ENCODE data around the gene MIS12. TPM values are rescaled to one million over a fixed set of nuclear protein-coding genes. Genes with fewer than 3 reads are reported as not detected.

Gene MIS12
- total and polyA plus RNA-seq, 2 of the 13 experiments (the other 11 are each of a cell fraction or from before 2014, with no cell fraction given) = 13.4 to 28.0 TPM

DNA sequence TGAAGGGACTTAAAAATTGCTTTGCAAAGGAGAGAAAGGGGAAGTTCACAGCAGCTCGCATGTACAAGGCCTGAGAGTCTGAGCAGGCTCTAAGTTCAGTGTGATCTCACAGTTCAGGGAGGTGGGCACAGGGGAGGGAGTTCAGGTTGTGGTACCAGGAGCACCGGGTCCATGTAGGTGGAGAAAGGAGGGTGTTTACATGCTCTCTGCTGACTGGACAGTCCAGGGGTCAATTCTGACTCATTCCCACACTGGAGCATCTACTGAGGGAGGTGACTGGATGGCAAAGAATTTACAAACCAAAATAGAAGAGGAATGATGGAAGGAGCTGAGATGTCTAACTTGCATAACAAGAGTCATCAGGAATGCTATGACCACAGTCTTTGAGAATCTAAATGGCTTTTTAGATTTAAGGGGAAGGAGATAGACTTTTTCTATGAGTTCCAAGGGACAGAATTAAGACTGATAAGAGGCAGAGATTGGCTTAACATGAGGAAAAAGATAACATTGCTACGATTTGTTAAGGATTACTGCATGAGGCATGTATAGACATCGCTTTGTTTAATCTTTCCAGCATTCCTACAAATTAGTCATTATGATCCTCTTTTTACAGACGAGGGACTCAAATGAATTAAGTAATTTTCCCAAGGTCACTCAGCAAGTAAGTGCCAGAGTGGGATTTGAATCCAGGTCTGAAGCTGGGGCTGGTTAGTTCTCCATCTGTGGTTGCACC lies 29.9 kb downstream of the MIS12 start (continued):
- TF ChIP-seq ETS1 (CRISPR knock-in tag; IDR thresholded peaks at IDR 0.05) = no peak
- 0 out of 2 replicates have a peak, but pooled peaks have one; percentile 28 for TF ChIP-seq MIXL1 (CRISPR knock-in tag; IDR thresholded peaks at IDR 0.05)
- peak; percentile 36; the same call in 1 of the 2 replicates for TF ChIP-seq NR2F6 (IDR thresholded peaks at IDR 0.05)
- TF ChIP-seq NR2F6 (CRISPR knock-in tag; IDR thresholded peaks at IDR 0.05) = peak; percentile 82
- TF ChIP-seq, protein P1, sequence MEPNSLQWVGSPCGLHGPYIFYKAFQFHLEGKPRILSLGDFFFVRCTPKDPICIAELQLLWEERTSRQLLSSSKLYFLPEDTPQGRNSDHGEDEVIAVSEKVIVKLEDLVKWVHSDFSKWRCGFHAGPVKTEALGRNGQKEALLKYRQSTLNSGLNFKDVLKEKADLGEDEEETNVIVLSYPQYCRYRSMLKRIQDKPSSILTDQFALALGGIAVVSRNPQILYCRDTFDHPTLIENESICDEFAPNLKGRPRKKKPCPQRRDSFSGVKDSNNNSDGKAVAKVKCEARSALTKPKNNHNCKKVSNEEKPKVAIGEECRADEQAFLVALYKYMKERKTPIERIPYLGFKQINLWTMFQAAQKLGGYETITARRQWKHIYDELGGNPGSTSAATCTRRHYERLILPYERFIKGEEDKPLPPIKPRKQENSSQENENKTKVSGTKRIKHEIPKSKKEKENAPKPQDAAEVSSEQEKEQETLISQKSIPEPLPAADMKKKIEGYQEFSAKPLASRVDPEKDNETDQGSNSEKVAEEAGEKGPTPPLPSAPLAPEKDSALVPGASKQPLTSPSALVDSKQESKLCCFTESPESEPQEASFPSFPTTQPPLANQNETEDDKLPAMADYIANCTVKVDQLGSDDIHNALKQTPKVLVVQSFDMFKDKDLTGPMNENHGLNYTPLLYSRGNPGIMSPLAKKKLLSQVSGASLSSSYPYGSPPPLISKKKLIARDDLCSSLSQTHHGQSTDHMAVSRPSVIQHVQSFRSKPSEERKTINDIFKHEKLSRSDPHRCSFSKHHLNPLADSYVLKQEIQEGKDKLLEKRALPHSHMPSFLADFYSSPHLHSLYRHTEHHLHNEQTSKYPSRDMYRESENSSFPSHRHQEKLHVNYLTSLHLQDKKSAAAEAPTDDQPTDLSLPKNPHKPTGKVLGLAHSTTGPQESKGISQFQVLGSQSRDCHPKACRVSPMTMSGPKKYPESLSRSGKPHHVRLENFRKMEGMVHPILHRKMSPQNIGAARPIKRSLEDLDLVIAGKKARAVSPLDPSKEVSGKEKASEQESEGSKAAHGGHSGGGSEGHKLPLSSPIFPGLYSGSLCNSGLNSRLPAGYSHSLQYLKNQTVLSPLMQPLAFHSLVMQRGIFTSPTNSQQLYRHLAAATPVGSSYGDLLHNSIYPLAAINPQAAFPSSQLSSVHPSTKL (CRISPR knock-in tag; IDR thresholded peaks at IDR 0.05) = peak; percentile 83
- TF ChIP-seq NCOR1 (IDR thresholded peaks at IDR 0.05; ENCODE audit: borderline replicate concordance, low read length) = peak; percentile 59; the same call in 1 of the 2 replicates
- TF ChIP-seq DRAP1 (CRISPR knock-in tag; IDR thresholded peaks at IDR 0.05) = peak; percentile 73
- TF ChIP-seq FOXK2 (IDR thresholded peaks at IDR 0.05) = peak; percentile 90
- no peak for TF ChIP-seq CCAR2 (optimal IDR thresholded peaks at IDR 0.05; ENCODE audit: low read depth, low read length)
- TF ChIP-seq CBX5 (CRISPR knock-in tag; IDR thresholded peaks at IDR 0.05; ENCODE audit: borderline replicate concordance) = 0 out of 2 replicates have a peak, but pooled peaks have one; percentile 27
- 0 out of 2 replicates have a peak, but pooled peaks have one; percentile 44 for TF ChIP-seq RCOR2 (CRISPR knock-in tag; IDR thresholded peaks at IDR 0.05)
- TF ChIP-seq ERF (CRISPR knock-in tag; IDR thresholded peaks at IDR 0.05) = no peak
- peak; percentile 72 for TF ChIP-seq ZNF264 (CRISPR knock-in tag; IDR thresholded peaks at IDR 0.05)
- TF ChIP-seq ATF1 (CRISPR knock-in tag; IDR thresholded peaks at IDR 0.05) = 0 out of 2 replicates have a peak, but pooled peaks have one; percentile 35
- TF ChIP-seq ELF3 (CRISPR knock-in tag; IDR thresholded peaks at IDR 0.05) = peak; percentile 60
- TF ChIP-seq FOSL2 (CRISPR knock-in tag; IDR thresholded peaks at IDR 0.05) = peak; percentile 98
- no peak for TF ChIP-seq ZNF251 (CRISPR knock-in tag; IDR thresholded peaks at IDR 0.05)
- TF ChIP-seq IRF2 (CRISPR knock-in tag; IDR thresholded peaks at IDR 0.05) = peak; percentile 79
- peak; percentile 46; the same call in 1 of the 2 replicates for TF ChIP-seq PHF20 (CRISPR knock-in tag; IDR thresholded peaks at IDR 0.05)
- peak; percentile 79 for TF ChIP-seq HDAC2 (CRISPR knock-in tag; IDR thresholded peaks at IDR 0.05)
- TF ChIP-seq, protein P2, sequence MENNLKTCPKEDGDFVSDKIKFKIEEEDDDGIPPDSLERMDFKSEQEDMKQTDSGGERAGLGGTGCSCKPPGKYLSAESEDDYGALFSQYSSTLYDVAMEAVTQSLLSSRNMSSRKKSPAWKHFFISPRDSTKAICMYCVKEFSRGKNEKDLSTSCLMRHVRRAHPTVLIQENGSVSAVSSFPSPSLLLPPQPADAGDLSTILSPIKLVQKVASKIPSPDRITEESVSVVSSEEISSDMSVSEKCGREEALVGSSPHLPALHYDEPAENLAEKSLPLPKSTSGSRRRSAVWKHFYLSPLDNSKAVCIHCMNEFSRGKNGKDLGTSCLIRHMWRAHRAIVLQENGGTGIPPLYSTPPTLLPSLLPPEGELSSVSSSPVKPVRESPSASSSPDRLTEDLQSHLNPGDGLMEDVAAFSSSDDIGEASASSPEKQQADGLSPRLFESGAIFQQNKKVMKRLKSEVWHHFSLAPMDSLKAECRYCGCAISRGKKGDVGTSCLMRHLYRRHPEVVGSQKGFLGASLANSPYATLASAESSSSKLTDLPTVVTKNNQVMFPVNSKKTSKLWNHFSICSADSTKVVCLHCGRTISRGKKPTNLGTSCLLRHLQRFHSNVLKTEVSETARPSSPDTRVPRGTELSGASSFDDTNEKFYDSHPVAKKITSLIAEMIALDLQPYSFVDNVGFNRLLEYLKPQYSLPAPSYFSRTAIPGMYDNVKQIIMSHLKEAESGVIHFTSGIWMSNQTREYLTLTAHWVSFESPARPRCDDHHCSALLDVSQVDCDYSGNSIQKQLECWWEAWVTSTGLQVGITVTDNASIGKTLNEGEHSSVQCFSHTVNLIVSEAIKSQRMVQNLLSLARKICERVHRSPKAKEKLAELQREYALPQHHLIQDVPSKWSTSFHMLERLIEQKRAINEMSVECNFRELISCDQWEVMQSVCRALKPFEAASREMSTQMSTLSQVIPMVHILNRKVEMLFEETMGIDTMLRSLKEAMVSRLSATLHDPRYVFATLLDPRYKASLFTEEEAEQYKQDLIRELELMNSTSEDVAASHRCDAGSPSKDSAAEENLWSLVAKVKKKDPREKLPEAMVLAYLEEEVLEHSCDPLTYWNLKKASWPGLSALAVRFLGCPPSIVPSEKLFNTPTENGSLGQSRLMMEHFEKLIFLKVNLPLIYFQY (CRISPR knock-in tag; IDR thresholded peaks at IDR 0.05; ENCODE audit: borderline replicate concordance) = peak; percentile 70; the same call in 1 of the 2 replicates
- TF ChIP-seq ETV5 (CRISPR knock-in tag; IDR thresholded peaks at IDR 0.05; ENCODE audit: borderline replicate concordance) = peak; percentile 8; the same call in 1 of the 2 replicates

Data from HepG2 (cell line).